Liver (tissue), 9 donors: ENCODE data around the gene TCERG1L. TPM values are rescaled to one million over a fixed set of nuclear protein-coding genes. Genes with fewer than 3 reads are reported as not detected.

Source experiments
- DNase-seq: peaks from one replicate; pipeline ENCODE4 v3.0.0-alpha.2; 2017; ENCODE audit warnings: low spot score
- H3K27ac ChIP-seq, 2 donors: one replicate each; pipeline ENCODE4 v1.7.0; 2013; ENCODE audit warnings: inconsistent platforms in 2 of 2, low read length in 2 of 2, control low read depth in 1 of 2, low read depth in 1 of 2, mild to moderate bottlenecking in 1 of 2
- H3K27me3 ChIP-seq, 4 donors: one replicate each; pipeline versions ENCODE4 v1.6.1 to v1.7.0; 2013; ENCODE audit warnings: low read length in 3 of 4, inconsistent platforms in 1 of 4, mild to moderate bottlenecking in 1 of 4, moderate library complexity in 1 of 4; ENCODE audit not compliant: control insufficient read depth in 4 of 4, insufficient read depth in 4 of 4
- H3K36me3 ChIP-seq, 4 donors: one replicate each; pipeline versions ENCODE4 v1.6.1 to v1.7.0; 2013; ENCODE audit warnings: low read length in 3 of 4, mild to moderate bottlenecking in 3 of 4, low read depth in 1 of 4, moderate library complexity in 1 of 4; ENCODE audit not compliant: control insufficient read depth in 4 of 4, insufficient read depth in 3 of 4
- H3K4me1 ChIP-seq, 4 donors: one replicate each; pipeline versions ENCODE4 v1.6.1 to v1.7.0; 2013; ENCODE audit warnings: low read length in 3 of 4, mild to moderate bottlenecking in 3 of 4, moderate library complexity in 1 of 4; ENCODE audit not compliant: control insufficient read depth in 4 of 4, insufficient read depth in 4 of 4
- H3K4me3 ChIP-seq, 3 donors: one replicate each; pipeline versions ENCODE4 v1.6.1 to v1.7.0; 2013; ENCODE audit warnings: low read length in 3 of 3, control low read depth in 1 of 3, low read depth in 1 of 3, mild to moderate bottlenecking in 1 of 3
- H3K9ac ChIP-seq, 2 donors: one replicate each; pipeline ENCODE4 v1.7.0; 2013; ENCODE audit warnings: low read length in 2 of 2, mild to moderate bottlenecking in 2 of 2, moderate library complexity in 2 of 2, control low read depth in 1 of 2, low read depth in 1 of 2
- H3K9me3 ChIP-seq, 4 donors: one replicate each; pipeline versions ENCODE4 v1.6.1 to v1.7.0; 2013; ENCODE audit warnings: low read length in 3 of 4; ENCODE audit not compliant: control insufficient read depth in 4 of 4
- EGR1 ChIP-seq, 2 donors: IDR thresholded peaks; 2 replicates each; pipeline ENCODE4 v1.6.1; 2016 to 2018; ENCODE audit warnings: antibody characterized with exemption in 2 of 2, low read depth in 2 of 2
- FOXA2 ChIP-seq: IDR thresholded peaks from 2 replicates; pipeline ENCODE4 v1.6.1; 2016; ENCODE audit warnings: antibody characterized with exemption
- GABPA ChIP-seq, 2 donors: IDR thresholded peaks in 1 of 2; conservative IDR thresholded peaks in 1 of 2; 2 replicates each; pipeline ENCODE4 v1.6.1; 2016; ENCODE audit warnings: antibody characterized with exemption in 2 of 2, mild to moderate bottlenecking in 1 of 2, moderate library complexity in 1 of 2
- HNF4G ChIP-seq: IDR thresholded peaks from 2 replicates; pipeline ENCODE4 v1.6.1; 2016; ENCODE audit warnings: antibody characterized with exemption
- JUND ChIP-seq, 2 donors: IDR thresholded peaks; 2 replicates each; pipeline ENCODE4 v1.6.1; 2016; ENCODE audit warnings: antibody characterized with exemption in 2 of 2
- NR2F2 ChIP-seq: IDR thresholded peaks from 2 replicates; pipeline ENCODE4 v1.6.1; 2016; ENCODE audit warnings: antibody characterized with exemption
- RAD21 ChIP-seq, 2 donors: IDR thresholded peaks; 2 replicates each; pipeline ENCODE4 v1.6.1; 2016; ENCODE audit warnings: antibody characterized with exemption in 2 of 2, mild to moderate bottlenecking in 2 of 2
- RXRA ChIP-seq, 2 donors: IDR thresholded peaks; 2 replicates each; pipeline ENCODE4 v1.6.1; 2017 to 2018; ENCODE audit warnings: antibody characterized with exemption in 2 of 2, mild to moderate bottlenecking in 1 of 2
- SP1 ChIP-seq: IDR thresholded peaks from 2 replicates; pipeline ENCODE4 v1.6.1; 2018; ENCODE audit warnings: antibody characterized with exemption, mild to moderate bottlenecking
- TAF1 ChIP-seq: conservative IDR thresholded peaks from 2 replicates; pipeline ENCODE4 v1.6.1; 2016; ENCODE audit warnings: antibody characterized with exemption, mild to moderate bottlenecking
- YY1 ChIP-seq: IDR thresholded peaks from 2 replicates; pipeline ENCODE4 v1.6.1; 2016; ENCODE audit warnings: antibody characterized with exemption, mild to moderate bottlenecking
- WGBS: extraction: QIAGEN DNeasy Blood & Tissue Kit; methylation state at CpG from one replicate; pipeline ENCODE4 v1.1.7; 2013; 5-methylcytosine and 5-hydroxymethylcytosine counted together
- polyA plus RNA-seq, 2 donors: library from polyadenylated mRNA; stranded (reverse) in 1 of 2; unstranded in 1 of 2; fragments of 200-250 nt in 1 of 2; fragments of >200 nt in 1 of 2; fragmentation: Nextera tagmentation in 1 of 2; extraction: Ambion mirVana in 1 of 2; gene quantifications; one replicate each; pipeline versions ENCODE4 v1.2.1 to v1.2.3, GENCODE V29; 2013 to 2015
- total RNA-seq, 2 donors: library from RNA; depleted of rRNA; stranded (reverse); fragments of >200 nt; gene quantifications; one replicate each; pipeline ENCODE4 v1.2.3, GENCODE V29; 2014
- TF ChIP-seq, protein P1 (sequence below): IDR thresholded peaks from 2 replicates; pipeline ENCODE4 v1.6.1; 2016; ENCODE audit warnings: antibody characterized with exemption
- TF ChIP-seq, protein P2 (sequence below): fragments of 150-350 bp; IDR thresholded peaks from 2 replicates; pipeline ENCODE4 v1.5.1; 2017; ENCODE audit warnings: improper control_type of control experiment, low read depth, low read length; ENCODE audit not compliant: missing input control
- TF ChIP-seq, protein P3 (sequence below): IDR thresholded peaks from 2 replicates; pipeline ENCODE4 v1.6.1; 2016; ENCODE audit warnings: antibody characterized with exemption
- TF ChIP-seq, protein P4 (sequence below): IDR thresholded peaks from 2 replicates; pipeline ENCODE4 v1.6.1; 2016; ENCODE audit warnings: antibody characterized with exemption
- donor health status: healthy.
- donor health status: healthy.
- donor health status: healthy.
- donor health status: healthy.
- donor health status: healthy.

The TCERG1L gene
- total and polyA plus RNA-seq, 4 donors: not detected

DNA sequence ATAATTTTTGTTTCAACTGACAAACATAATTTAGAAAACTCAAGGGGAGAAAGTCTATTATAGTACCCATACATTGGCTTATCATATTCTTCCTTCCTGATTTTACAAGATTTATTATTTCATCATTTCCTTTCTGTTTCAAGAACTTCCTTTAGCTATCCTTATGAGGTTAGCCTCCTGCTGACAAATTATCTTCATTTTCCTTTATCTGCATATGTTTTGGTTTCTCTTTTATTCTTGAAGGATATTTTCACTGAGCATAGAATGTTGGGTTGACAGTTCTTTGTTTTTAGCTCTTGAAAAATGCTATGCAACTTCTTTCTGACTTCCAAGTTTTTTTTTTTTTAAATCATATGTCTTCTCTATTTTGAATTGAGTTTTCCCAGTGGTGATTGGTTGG lies 21.3 kb upstream of the TCERG1L start:
- TF ChIP-seq, protein P1, sequence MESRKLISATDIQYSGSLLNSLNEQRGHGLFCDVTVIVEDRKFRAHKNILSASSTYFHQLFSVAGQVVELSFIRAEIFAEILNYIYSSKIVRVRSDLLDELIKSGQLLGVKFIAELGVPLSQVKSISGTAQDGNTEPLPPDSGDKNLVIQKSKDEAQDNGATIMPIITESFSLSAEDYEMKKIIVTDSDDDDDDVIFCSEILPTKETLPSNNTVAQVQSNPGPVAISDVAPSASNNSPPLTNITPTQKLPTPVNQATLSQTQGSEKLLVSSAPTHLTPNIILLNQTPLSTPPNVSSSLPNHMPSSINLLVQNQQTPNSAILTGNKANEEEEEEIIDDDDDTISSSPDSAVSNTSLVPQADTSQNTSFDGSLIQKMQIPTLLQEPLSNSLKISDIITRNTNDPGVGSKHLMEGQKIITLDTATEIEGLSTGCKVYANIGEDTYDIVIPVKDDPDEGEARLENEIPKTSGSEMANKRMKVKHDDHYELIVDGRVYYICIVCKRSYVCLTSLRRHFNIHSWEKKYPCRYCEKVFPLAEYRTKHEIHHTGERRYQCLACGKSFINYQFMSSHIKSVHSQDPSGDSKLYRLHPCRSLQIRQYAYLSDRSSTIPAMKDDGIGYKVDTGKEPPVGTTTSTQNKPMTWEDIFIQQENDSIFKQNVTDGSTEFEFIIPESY: no peak
- TF ChIP-seq, protein P2, sequence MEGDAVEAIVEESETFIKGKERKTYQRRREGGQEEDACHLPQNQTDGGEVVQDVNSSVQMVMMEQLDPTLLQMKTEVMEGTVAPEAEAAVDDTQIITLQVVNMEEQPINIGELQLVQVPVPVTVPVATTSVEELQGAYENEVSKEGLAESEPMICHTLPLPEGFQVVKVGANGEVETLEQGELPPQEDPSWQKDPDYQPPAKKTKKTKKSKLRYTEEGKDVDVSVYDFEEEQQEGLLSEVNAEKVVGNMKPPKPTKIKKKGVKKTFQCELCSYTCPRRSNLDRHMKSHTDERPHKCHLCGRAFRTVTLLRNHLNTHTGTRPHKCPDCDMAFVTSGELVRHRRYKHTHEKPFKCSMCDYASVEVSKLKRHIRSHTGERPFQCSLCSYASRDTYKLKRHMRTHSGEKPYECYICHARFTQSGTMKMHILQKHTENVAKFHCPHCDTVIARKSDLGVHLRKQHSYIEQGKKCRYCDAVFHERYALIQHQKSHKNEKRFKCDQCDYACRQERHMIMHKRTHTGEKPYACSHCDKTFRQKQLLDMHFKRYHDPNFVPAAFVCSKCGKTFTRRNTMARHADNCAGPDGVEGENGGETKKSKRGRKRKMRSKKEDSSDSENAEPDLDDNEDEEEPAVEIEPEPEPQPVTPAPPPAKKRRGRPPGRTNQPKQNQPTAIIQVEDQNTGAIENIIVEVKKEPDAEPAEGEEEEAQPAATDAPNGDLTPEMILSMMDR: no peak
- TF ChIP-seq RAD21 (IDR thresholded peaks at IDR 0.05): no peak
- no peak for TF ChIP-seq SP1
- TF ChIP-seq TAF1: no peak
- TF ChIP-seq GABPA (IDR thresholded peaks at IDR 0.05 in 1 of 2, conservative IDR thresholded peaks at IDR 0.05 in 1 of 2): no peak
- Histone ChIP-seq H3K36me3 (no peaks in the 10 kb centered on the region), H3K27ac (no peak overlapping the region), H3K4me3 (no peak overlapping the region), H3K27me3 (peaks cover 0 to 3% (median 0%) of the 10 kb centered on the region in 4 donors), H3K4me1 (no peaks in the 10 kb centered on the region), H3K9me3 (peaks cover 0 to 2% (median 0%) of the 10 kb centered on the region in 4 donors), H3K9ac (no peak overlapping the region)
- DNase-seq: no peak

DNA sequence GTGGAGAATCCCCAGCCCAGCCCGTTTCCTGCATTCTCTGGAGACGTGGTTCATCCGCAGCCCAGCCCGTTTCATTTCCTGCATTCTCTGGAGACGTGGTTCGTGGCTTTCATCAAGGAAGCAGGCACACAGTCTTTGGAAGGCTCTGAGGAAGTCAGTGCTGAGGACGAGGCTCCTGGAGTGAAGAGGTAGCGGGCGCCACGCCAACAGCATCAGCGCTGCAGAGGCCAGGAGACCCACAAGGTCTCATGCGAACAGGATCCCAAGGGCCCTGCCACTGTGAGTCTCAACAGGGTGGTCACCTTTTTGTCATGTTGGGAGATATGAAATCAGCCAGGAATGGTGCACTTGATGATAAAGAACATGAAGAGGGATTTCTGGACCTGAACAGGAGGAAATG lies 12.4 kb upstream of the TCERG1L start:
- TF ChIP-seq YY1 (no peak), GABPA (IDR thresholded peaks at IDR 0.05 in 1 of 2, conservative IDR thresholded peaks at IDR 0.05 in 1 of 2) (no peak), FOXA2 (no peak), HNF4G (no peak), JUND (IDR thresholded peaks at IDR 0.05) (no peak)
- TF ChIP-seq, protein P3, sequence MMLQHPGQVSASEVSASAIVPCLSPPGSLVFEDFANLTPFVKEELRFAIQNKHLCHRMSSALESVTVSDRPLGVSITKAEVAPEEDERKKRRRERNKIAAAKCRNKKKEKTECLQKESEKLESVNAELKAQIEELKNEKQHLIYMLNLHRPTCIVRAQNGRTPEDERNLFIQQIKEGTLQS: no peak
- TF ChIP-seq, protein P4, sequence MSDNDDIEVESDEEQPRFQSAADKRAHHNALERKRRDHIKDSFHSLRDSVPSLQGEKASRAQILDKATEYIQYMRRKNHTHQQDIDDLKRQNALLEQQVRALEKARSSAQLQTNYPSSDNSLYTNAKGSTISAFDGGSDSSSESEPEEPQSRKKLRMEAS: no peak
- TF ChIP-seq, protein P2: no peak
- Histone ChIP-seq H3K27ac (no peak overlapping the region), H3K4me1 (no peaks in the 10 kb centered on the region), H3K27me3 (peaks cover 0 to 7% (median 2%) of the 10 kb centered on the region in 4 donors), H3K36me3 (no peaks in the 10 kb centered on the region), H3K9me3 (no peaks in the 10 kb centered on the region), H3K4me3 (no peak overlapping the region), H3K9ac (no peak overlapping the region)
- DNase-seq: no peak
- 61% methylated on average over 12 of the region's 12 CpGs for WGBS

DNA sequence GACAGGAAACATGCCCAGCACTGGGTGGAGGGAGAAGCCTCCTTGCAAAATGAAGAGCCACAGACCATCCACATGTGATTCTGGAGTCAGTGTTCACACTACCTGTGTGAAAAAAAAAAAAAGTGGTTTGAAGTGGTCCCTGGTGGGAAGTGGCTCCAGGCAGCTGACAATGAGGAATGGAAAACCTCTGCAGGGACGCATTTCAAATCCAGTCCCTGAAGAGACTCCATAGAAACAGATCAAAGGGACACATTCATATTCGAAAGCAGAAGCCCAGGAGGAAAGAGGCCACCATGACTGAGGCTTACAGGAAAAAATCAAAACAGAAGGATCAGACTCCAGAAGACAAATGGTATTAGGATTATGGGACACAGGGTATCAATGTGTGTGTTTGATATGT lies 11.5 kb upstream of the TCERG1L start:
- no peak overlapping the region for H3K27ac ChIP-seq
- no peaks in the 10 kb centered on the region for H3K4me1 ChIP-seq
- DNase-seq: no peak
- H3K9ac ChIP-seq: no peak overlapping the region
- H3K4me3 ChIP-seq: no peak overlapping the region
- 50% methylated on average over 2 of the region's 2 CpGs for WGBS
- H3K36me3 ChIP-seq: no peaks in the 10 kb centered on the region
- no peaks in the 10 kb centered on the region for H3K9me3 ChIP-seq
- peaks cover 0 to 7% (median 2%) of the 10 kb centered on the region in 4 donors for H3K27me3 ChIP-seq
- TF ChIP-seq EGR1 (IDR thresholded peaks at IDR 0.05; ENCODE audit: low read depth in 2 of 2) (no peak), GABPA (IDR thresholded peaks at IDR 0.05 in 1 of 2, conservative IDR thresholded peaks at IDR 0.05 in 1 of 2) (no peak), YY1 (no peak), NR2F2 (no peak), RAD21 (IDR thresholded peaks at IDR 0.05) (no peak), FOXA2 (no peak), JUND (IDR thresholded peaks at IDR 0.05) (no peak), HNF4G (no peak), RXRA (IDR thresholded peaks at IDR 0.05) (no peak), TAF1 (no peak), SP1 (no peak)
- TF ChIP-seq, protein P1: no peak
- TF ChIP-seq, protein P2: no peak
- TF ChIP-seq, protein P4: no peak
